ENCODE results near the gene RSPH6A.

The RSPH6A gene

GRCh38 chr19:45779231-45780145 is 35.6 kb downstream of the RSPH6A start:
- DNase-seq = peak; percentile 90

DNA sequence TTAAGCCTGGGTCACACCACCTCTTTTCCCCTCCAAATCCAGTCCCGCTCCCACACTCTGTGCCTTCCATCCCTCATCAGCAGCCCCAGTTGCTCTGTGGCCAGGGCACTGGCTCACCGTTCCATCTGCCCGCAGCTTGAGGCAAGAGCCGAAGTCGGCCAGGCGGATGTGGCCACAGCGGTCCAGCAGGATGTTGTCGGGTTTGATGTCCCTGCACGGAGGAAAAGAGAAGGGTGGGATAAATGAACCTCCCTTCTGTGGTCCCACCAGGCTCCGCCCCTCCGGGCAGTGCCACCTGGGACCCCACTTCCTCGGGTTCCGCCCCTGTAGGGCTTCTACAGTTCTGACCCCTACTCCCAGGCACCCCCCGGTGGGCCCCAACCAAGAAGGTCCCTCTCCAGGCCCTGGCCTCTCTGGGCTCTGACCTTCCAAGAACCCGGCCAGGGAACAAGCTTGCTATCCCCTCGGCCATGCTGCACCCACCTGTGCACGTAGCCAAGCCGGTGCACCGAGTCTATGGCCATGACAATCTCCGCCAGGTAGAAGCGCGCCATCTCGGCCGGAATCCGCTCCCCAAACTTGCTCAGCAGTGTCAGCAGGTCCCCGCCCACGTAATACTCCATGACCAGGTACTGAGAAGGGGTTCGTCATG is 37.0 kb downstream of the RSPH6A start:
- no peak for DNase-seq

DNA sequence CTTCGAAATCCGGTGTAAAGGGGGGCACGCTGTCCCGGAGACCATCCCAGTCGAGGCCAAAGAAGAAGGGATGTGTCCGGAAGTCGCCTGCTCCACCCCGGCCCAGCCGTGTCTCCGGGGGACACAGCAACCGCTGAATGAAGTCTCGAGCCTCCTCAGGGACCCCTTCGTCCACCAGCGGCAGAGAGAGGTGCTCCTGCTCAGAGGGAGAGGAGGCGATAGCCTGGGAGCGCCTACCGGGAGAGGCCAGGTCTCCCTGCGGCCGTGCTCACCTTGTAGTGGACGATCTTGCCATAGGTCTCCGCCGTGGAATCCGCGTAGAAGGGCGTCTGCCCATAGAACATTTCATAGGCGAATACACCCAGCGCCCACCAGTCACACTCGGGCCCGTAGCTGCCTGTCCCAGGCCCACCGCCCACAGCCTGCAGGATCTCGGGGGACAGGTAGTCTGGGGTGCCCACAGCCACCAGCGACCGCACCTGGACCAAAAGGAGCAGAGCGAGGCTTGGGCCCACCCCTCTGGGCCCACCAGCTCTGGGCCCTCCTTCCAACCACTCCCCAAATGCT is 37.6 kb downstream of the RSPH6A start:
- no peak for DNase-seq

DNA sequence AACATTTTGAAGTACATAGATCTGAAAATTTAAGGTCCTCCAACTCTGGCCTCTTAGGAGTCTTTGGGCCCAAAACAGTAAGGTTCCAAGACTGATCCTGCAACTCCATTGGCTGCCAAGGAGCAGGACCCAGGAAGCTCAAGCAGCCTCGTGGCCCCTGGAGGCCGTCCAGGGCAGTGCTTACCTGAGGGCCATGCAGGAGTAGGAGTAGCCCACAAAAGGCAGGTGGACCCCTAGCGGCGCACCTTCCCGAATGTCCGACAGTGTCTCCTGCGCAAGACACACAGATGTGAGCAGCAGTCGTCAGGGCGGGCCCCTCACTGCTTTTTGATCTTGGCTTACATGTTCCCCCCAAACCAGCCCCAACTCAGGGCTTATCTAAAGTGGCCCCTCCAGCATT is 40.3 kb downstream of the RSPH6A start:
- no peak for DNase-seq

GRCh38 chr19:45773384-45773783 is 41.7 kb downstream of the RSPH6A start:
- no peak for DNase-seq

DNA sequence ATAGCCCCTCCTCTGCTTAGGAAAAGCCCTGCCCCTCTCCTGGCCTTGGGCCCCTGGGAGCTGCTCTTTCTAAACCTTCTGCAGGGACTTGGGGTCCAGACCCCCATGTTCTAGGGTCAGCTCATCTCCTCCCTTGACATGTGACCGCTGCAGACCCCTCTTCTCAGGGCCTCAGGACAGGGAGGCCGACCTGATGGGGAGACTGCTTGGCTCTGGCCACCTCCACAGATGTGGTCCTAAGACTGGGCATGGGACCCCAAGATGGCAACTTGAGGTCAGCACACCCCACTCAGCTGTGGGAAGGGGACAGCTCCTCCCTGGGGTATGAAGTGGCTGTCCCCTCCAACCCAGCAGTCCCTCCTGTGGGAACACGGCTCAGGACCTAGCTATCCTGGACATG is 42.2 kb downstream of the RSPH6A start:
- DNase-seq = no peak

GRCh38 chr19:45772130-45772840 is 42.8 kb downstream of the RSPH6A start:
- no peak for DNase-seq

- DNase-seq = no peak
These were observed 43.7 kb downstream of the RSPH6A start for GRCh38 chr19:45771311-45771933.

GRCh38 chr19:45770192-45771101 is 44.7 kb downstream of the RSPH6A start:
- DNase-seq = peak; percentile 91

DNA sequence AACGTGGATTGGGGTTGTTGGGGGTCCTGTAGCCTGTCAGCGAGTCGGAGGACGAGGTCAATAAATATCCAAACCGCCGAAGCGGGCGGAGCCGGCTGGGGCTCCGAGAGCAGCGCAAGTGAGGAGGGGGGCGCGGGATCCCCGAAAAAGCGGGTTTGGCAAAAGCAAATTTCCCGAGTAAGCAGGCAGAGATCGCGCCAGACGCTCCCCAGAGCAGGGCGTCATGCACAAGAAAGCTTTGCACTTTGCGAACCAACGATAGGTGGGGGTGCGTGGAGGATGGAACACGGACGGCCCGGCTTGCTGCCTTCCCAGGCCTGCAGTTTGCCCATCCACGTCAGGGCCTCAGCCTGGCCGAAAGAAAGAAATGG is 45.3 kb downstream of the RSPH6A start:
- no peak for DNase-seq

DNA sequence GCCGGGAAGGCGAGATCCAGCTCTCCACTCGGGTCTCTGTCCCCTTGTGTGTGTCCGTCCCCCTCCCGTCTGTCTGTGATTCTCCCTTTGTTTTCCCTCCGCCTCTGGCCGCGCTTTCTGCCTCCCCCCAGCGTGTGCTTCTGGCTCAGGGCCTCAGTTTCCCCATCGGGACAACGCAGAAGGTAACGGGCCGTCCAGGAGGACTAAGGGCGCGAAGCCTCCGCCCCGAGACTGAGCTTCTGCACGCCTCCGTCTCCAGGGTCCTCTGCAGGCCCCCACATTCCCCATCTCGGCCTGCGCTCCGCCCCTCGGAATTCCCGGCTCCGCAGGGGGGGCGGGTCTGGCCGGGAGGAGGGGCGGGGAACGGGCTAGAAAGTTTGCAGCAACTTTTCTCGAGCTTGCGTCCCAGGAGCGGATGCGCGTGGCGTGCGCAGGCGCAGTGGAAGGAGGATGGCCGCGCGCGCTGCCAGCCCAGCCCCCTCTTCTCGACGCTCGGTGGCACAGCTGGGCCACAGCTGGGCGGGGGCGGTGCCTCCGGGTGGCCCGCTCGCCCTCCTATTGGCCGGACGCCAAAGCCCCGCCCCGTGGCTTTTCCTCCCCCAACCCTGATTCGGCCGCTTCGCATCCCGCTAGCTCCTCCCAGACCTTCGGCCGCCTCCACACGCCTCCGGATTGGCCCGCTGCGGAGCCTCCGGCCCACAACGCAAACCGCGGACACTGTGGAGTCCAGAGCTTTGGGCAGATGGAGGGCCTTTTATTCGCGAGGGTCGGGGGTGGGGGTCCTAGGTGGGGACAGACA is 45.9 kb downstream of the RSPH6A start, which contains the start of gene SIX5:
SIX5 (minus strand) TSS at position 269 of the 799 bp plus-strand sequence. CDS start 408 bp downstream, outside the sequence.
- peak; percentile 96 for DNase-seq

GRCh38 chr19:45768655-45768983 is 46.5 kb downstream of the RSPH6A start:
- DNase-seq = peak; percentile 47

GRCh38 chr19:45767881-45768654 is 47.0 kb downstream of the RSPH6A start:
- no peak for DNase-seq

GRCh38 chr19:45767410-45767880 is 47.7 kb downstream of the RSPH6A start:
- no peak for DNase-seq

- DNase-seq = no peak
These were observed 48.2 kb downstream of the RSPH6A start for GRCh38 chr19:45766869-45767346.

- DNase-seq = no peak
These were observed 48.7 kb downstream of the RSPH6A start for GRCh38 chr19:45766296-45766868.

GRCh38 chr19:45765702-45766295 is 49.3 kb downstream of the RSPH6A start:
- DNase-seq = no peak

- DNase-seq = no peak
These were observed 50.0 kb downstream of the RSPH6A start for GRCh38 chr19:45764945-45765701.
